ENCODE results near the gene FGR. TPM values are rescaled to one million over a fixed set of nuclear protein-coding genes. Genes with fewer than 3 reads are reported as not detected.

The FGR gene
- total RNA-seq, 1 donor from 2014 or later = 0.96 TPM

DNA sequence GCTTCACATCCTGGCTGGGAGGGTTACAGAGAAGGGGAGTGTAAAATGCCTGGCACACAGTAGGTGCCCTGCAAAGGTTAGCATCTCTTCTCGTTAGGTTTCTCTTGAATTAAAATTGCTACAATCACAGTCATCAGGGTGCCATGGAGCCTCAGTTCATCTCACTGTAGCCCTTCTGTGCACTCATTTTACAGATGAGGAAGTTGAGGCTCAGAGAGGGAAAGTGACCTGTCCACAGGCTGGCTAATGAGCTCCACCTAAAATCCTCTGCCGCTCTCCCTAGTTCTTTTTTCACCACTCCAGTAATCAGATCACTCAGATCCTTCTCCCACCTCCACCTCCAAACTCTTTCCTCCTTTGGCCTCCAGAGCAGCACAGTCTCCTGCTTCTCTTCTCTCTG, 17.6 kb downstream of the FGR start:
- DNase-seq (ENCODE audit: low spot score) = no peak

DNA sequence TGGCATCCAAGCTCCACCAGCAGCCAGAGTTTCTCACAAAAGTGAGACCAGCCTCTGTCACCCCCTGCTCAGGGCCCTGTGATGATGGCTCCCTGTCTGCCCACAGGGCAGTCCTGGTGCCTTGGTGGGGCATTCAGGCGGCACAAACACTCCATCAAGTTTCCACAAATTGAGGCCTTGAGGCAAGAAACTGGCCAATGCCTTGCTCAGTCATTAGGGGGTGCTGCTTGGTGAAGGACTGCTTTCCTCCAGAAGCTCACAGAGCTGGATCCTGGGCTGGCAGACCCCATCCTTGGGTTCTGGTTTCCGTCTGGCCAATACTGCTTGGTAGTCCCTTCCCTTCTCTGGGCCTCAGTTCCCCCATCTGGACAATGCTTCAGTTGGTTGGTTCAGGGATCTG, 18.5 kb downstream of the FGR start:
- no peak for DNase-seq (ENCODE audit: low spot score)

DNA sequence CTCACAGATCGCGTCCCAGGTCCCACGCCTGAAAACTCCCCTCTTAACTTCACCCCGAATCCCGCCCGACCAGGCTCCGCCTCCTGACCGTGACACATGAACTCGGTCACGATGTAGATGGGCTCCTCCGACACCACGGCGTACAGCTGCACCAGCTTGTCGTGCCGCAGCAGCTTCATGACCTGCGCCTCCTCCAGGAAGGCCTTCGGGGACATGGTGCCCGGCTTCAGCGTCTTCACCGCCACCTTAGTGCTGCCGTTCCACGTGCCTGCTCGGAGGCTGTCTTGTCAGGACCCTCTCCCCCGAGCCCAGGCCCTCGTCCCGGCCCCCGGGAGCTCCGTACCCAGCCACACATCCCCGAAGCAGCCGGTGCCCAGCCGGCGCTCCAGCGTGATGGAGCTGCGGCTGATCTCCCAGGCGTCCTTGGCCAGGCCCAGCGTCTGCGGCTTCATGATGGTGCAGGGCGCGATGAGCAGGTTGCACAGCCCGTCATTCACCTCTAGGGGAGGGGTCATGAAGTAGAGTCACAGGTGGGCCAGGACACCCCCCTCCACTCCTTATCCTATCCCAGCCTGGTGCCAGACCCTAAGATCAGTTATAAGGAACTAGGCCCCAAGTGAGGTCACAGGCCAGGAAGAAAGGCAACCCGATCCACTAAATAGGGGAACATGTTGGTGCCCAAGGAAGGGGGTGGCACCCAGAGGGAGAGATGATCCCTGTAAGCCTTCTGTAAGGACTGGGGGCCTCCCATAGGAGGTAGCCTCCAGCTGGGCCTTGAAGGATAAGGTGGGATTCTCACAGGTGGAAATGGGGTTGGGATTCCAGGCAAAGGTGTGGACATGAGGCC, 19.4 kb downstream of the FGR start:
- no peak for DNase-seq (ENCODE audit: low spot score)

DNA sequence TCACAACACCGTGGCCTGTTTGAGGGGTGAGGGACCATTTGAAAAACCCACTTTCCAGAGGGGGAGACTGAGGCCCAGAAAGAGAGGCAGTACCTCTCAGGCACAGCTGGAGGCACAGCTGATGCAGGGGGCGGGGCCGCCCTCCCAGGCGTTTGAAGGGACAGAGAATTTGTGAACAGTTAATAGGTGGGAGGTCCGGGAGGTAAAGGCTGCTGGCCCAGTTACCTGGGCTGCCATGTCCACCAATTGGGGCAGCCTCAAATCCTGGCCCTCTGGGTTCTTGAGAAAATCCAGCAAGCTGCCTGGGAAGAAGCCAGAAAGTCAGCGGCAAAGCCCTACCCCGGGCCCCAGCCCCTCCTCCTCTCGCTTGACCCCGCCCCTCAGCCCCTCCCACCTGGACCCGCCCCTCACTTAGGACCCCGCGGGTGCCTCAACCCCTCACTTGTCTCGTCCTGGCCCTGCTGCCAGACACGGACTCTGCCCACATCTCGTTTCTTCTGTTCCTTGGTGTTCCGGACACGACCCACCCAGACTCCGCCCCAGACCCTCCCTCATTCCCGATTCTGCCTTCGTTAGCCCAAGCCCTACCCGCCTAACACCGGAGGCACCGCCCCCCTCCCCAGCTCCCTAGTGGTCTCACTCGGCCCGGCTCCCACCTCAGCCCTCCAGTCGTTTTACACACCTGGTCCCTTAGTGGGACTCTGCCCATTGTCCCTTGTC, 20.2 kb downstream of the FGR start:
- no peak for DNase-seq (ENCODE audit: low spot score)

DNA sequence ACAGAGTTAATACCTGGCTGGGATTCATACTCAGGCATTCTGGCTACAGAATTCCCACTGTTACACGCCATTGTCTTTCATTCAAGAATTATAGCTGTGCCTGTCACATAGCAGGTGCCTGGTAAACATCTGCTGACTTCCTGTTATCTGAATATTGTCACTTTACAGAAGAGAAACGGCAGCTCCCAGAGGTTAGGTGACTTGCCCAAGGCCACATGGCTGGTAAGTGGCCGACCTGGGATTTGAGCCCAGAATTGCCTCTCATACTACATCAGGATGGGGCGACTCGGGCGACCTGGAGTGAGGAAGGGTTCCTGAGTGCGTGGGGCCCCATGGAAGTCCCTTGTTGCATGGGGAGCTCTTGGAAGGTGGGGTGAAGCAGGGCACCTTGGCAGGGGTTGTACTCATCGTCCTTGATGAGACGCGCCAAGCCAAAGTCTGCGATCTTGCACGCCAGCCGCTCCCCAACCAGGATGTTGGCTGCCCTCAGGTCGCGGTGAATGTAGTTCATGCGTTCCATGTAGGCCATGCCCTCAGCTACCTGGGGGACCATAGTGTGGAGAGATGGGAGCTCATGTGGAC, 20.9 kb downstream of the FGR start:
- DNase-seq (ENCODE audit: low spot score) = no peak

DNA sequence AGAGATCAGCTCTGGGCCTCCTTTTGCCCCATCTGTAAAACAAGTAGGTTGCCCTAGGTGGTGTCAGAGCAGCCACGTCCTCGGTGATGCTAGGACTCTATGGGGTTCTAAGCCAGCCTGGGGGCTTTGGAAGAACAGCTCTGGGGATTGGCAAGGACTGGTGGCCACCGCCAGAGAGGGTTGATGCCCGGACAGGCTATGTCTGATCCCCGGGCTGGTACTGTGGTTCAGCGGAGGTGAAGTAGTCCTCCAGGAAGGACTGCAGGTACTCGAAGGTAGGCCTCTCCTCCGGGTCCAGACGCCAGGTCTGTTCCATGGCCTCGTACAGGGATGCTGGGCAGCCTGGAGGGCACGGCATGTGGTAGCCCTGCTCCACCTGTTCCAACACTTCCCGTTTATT, 22.3 kb downstream of the FGR start:
- DNase-seq (ENCODE audit: low spot score) = no peak

DNA sequence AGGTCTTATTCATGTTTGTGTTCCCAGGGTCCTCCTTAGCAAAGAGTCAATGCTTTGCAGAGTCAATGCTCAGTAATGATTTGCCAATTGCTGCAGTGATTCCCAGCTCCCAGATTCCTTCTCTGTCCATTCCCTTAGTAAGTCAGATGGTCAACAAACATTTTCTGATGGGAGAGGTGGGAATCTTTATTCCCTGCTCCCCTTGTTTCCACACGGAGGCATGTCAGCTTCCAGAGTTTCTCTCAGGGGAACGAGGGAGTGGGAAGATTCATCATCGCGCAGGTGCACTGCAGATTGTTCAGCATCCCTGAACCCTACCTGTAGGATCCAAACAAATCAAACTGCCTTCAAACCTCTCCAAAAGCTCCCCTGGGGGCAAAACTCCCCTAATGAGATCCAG, 23.5 kb downstream of the FGR start:
- DNase-seq (ENCODE audit: low spot score) = no peak

DNA sequence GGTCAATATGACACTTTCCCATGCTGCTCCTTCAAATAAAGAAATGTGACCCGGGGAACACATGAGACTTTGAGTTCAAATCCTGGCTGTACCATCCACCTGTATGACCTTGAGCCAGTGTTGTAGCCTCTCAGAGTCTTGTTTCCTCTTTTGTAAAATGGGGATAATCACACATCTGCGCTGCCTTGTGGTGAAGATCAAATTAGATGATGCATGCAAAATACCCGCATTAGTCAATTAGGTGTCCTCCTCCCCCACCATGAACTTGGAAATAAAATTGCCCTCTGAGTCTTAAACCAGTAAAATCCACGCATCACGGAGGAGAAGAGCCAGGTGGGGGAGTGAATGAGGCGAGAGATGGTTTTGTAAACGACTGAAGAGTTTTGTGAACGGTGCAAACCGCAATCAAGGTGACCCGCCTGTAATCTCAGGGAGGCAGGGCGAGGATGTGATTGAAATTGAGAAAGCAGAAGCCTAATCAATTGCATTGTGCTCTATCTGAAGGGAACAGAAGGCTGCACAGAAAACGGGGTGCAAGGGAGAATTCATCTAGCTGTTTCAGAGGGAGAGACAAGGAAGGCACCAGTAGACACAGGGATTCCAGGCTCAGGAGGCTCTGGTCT, 25.3 kb downstream of the FGR start:
- DNase-seq (ENCODE audit: low spot score) = no peak

DNA sequence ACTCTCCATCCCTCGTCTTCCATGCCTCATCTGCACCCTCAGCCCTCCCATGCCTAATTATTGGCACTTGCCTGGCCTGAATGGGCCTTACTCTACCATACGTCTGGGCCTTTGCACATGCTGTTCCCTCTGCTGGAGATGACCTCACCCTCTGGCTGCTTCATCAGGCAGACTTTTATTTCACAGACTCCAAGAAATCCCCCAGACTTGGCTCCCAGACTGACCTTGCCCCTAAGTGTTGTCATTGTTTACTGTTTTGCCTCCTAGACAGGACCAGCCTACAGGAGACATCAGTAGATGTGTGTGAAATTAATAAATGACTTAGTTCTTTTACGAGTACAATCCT, 25.8 kb downstream of the FGR start:
- DNase-seq (ENCODE audit: low spot score) = no peak

DNA sequence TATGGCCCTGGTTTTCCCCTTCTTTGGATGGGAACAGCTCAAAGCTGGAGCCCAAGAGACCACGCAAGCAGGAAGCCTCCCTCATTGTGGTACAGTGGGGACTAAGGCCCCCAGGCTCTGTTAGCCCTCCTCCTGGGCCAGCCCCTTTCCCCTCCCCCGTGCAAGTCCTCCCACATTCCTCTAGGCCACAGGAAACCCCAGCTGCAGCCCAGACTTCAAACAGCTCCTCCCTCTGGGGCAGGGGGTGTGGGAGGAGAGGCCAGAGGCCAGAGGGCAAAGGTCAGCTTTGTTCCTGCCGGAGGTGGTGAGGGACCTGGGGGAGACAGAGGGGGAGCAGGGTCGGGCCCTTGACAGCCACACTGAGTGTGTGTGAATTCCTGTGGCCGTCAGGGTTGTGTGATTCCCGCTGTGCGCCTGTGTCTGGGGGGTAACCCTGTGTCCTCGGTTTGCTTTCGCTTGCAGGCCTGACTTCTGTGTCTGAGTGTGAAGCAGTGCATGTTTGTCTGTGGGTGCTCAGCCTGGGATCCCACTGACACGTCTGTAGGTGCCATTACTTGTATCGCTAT, 27.7 kb downstream of the FGR start:
- peak; percentile 69 for DNase-seq (ENCODE audit: low spot score)

DNA sequence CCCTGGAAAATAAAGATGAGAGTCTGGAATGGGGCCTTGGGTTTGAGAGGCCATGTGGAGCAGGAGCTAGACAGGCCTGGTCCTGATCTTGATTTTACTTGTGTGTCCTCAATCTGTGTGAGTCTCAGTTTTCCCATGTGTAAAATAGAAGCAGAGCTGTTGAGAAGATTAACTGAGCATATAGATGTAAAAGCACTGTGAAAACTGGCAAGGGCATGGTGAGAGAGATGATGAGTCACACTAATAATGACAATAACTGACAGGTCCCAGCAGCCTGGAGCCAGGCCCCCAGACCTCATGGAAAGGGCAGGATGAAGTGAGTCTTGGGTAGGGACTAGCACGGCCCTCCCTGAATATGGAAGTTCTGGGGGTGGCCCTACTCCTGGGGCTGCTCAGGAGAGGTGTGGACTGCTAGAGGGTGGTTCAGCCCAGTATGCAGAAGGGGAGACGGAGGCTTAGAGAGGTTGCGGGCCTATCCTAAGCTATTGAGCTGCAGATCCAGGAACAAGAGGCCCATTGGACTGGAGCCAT, 28.2 kb downstream of the FGR start:
- DNase-seq (ENCODE audit: low spot score) = peak; percentile 43

DNA sequence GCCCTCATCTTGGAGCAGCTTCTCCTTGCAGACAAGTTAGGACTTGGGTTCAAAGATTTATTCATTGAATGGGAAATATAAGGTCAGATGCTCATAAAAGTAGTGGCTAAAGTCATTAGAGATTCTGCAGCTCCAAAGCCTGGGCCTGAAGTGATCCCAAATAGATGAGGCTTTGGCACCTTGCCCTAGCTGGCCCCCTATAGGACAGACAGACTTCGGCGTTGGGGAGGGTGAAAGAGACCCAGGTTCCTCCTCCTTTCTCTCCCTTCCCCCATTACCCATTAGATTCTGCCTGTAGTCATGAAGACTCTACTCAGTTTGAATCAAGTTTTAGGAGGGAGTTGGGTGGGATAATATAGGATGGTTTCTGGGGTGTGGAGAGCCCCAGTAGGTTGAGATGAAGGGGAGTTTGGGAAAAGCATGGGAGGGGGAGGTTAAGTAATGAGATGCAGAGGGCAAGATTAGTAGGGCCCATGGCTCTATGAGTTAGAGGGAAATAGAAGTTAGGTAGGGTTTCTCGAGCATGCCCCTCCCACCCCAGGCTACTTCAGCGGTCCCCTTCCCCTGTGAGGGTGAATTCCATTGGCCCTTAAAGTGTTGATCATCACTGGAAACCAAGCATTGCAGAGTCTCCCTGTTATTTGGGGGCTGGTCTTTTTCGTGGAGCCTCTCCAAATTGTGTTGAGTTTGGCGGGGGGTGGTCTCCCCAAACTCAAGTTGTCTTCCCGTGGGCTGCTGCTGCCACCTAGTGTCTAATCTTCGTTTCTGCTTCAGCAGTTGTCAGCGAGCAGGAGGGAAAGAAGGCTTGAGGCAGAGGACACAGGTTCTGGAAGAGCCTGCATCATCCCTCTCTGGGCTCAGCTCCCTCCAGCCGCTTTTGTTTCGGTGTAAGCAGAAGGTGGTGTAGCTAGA, 28.9 kb downstream of the FGR start:
- DNase-seq (ENCODE audit: low spot score) = peak; percentile 86

DNA sequence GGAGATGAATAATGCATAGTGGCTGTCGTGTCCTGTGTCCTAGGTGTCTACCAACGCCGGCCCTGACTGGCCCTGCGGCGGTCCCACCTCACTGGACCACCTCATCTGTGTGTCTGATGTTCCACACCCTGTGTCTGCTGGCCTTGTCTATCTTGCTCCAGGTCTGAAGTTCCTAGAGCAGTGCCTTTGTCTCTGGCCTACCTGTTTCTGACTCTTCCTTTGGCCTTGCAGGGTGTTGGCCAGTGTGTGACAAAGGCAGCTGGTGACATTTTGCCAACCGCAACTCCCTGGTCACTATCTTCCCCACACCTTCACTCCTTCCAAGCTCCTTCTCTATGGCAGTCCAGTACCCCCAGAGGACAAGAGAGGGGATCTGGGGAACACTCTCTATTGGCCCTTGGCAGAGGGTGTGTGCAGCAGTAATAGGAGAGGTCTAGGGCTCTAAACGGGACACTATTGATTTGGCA, 29.7 kb downstream of the FGR start:
- no peak for DNase-seq (ENCODE audit: low spot score)

DNA sequence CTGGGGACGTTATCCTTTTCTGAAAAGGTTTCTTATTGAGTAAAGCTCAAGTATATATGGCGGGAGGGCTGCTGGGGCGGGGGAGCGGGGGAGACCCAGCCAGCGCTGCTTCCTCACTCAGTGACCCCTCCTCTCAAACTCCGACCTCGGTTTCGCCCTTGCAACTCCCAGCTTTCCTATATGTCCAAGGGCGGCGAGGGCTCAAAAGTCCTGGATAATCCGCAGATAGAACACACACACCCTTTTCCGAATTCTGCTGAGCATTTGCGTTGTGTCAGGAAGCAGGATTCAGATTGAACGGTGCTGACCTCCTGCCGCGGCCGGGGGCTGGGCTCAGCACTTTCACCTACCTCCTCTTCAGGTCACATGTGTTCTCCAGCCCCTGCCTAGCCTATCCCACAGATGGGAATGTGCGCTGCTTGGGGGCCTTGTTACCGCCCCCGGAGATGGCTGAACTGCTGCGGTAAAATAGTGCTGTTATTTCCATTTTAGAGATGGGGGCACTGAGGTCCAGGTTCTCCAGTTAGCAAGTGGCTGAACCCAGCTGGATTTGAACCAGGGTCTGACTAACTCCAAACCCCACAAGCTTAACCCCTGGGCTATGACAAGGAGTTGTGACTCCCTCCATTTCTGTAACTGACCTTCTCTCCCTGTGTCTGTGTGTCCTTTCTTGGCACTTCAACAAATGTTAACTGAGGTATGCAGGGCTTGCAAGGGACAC, 30.2 kb downstream of the FGR start:
- DNase-seq (ENCODE audit: low spot score) = peak; percentile 60

DNA sequence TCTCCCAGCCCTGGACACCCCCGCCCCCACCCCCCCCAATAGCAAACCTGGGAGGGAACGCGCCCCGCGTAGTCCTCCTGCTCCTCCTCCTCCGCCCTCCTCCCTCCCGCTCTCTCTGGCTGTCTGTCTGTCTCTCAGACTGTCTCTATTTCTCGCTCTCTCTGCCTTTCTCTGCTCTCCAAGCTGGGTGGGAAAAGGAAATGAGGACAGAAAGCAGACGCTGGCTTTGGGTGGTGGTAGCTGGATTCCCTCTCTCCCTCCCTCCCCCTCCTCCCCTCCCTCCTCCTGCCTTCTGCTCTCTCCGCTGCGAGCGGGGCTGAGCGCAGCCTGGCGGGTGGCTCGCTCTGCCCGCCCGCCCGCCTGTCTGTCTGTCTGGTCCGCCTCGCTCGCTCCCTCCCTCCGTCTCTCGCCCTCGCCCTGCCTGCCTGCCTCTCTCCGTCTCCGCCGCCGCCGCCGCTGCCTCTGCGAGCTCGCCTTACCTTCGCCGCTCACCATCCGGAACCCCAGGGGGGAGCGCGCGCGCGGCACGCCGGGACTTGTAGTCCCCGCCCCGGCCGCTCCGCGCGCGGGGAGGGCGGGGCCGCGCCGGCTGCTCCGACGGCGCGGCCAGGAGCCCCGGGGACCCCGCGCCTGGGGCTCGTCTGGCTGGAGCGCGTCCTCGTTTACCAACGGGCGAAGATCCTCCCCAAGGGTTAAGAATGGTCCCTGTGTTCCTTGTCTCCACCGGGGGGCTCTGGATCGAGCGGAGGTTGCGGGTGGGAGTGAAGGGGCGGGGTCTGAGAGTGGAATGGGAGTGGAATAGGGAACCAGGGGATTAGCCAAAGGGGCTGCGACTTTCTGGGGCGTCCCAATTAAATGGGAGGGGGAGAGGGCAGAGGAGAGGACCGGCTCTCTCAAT, 31.1 kb downstream of the FGR start, which contains the start of gene AHDC1:
AHDC1 (minus strand) TSS at position 464 of the 898 bp plus-strand sequence. CDS start 52,029 bp downstream, outside the sequence.
- DNase-seq (ENCODE audit: low spot score) = peak; percentile 95

DNA sequence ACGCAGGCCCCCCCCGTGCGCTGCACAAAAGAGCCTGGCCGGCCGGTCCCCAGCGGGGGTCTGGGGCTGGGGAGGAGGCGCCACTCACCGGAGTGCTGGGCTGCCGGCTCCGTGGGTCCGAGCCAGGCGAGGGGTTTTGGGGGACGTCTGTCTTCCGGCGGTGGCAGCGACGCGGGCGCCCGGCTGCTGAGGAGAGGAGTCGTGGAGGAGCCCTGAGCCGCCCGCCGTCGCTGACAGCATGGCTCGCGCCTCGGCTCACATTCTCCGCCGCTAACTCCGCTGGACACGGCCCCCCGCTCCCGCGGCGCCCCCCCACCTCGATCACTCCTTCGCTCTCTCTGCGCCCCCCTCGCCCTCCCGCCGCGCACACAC, 31.7 kb downstream of the FGR start:
- DNase-seq (ENCODE audit: low spot score) = no peak

DNA sequence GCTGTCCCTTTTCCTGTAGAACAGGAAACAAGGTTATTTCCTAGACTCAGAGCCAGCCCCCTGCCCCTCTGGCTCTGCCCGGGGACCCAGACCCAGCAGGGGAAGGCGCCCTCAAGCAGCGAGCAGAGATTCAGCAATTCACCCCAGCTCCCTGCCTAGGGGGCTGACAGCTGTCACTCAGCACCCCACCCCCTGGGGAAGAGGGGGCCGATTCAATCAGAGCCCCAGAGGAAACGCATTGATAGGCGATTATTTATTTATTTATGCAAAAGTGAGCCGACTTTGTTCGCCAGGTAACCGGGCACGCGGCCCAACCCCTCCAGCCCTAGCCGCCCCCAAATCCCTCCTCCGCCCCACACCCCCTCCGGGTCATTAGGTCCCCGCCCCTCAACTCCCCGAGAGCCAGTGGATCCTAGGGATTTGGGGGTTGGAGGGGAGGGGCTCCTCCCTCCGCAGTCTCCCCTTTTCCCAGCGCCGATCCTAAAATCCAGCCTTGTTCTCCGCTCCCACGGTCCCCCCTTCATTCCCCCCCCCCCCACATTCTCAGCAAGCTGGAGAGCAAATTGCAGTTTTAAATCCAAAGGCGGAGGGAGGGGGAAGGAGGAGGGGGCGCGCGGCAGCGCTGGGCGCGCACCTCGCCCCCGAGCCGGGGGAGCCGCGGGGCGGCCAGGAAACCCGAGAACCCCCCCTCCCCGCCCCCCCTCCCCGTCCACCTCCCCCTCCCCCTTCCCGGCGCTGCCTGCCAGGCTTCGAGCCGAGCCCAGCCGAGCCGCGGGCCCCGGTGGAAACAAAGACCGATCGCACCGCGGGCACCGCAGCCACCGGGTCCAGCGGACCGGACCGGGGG, 32.3 kb downstream of the FGR start:
- no peak for DNase-seq (ENCODE audit: low spot score)

Measured in umbilical cord (tissue), 2 donors.